Heart left ventricle (tissue), 16 donors: ENCODE results near the gene JOSD1. TPM values are rescaled to one million over a fixed set of nuclear protein-coding genes. Genes with fewer than 3 reads are reported as not detected.
A peak's percentile ranks its signal among the peaks of the same experiment; 100 is the strongest.

Experiments used
- ATAC-seq, 4 donors: fragments of 200-7000 bp; cut with Tn5 transposase; one replicate each; pipeline ENCODE4 v1.9.1; 2020 to 2022; ENCODE audit warnings: moderate library complexity in 4 of 4, mild to moderate bottlenecking in 3 of 4, moderate number of reproducible peaks in 1 of 4
- DNase-seq, 5 donors: peaks; one replicate each; pipeline ENCODE4 v3.0.0-alpha.2; 2020
- H3K27ac ChIP-seq, 12 donors: fragments of 200-600 bp; sonication (generic) in 4 of 12; one replicate each; pipeline versions ENCODE4 v1.5.0 to v1.8.0; 2016 to 2022; ENCODE audit warnings: mild to moderate bottlenecking in 2 of 12
- H3K27me3 ChIP-seq, 9 donors: fragments of 200-600 bp; sonication (generic) in 2 of 9; one replicate each; pipeline versions ENCODE4 v1.5.1 to v1.8.0; 2016 to 2022; ENCODE audit warnings: mild to moderate bottlenecking in 3 of 9
- H3K36me3 ChIP-seq, 9 donors: fragments of 200-600 bp; sonication (generic) in 2 of 9; one replicate each; pipeline versions ENCODE4 v1.5.0 to v1.8.0; 2018 to 2022; ENCODE audit warnings: mild to moderate bottlenecking in 2 of 9
- H3K4me1 ChIP-seq, 12 donors: fragments of 200-600 bp; sonication (generic) in 4 of 12; one replicate each; pipeline versions ENCODE4 v1.5.0 to v1.8.0; 2016 to 2022; ENCODE audit warnings: mild to moderate bottlenecking in 3 of 12
- H3K4me3 ChIP-seq, 12 donors: fragments of 200-600 bp; sonication (generic) in 4 of 12; one replicate each; pipeline versions ENCODE4 v1.5.0 to v1.8.0; 2017 to 2022; ENCODE audit warnings: mild to moderate bottlenecking in 9 of 12, moderate library complexity in 4 of 12
- H3K9me3 ChIP-seq, 12 donors: fragments of 200-600 bp; sonication (generic) in 4 of 12; one replicate each; pipeline versions ENCODE4 v1.5.0 to v1.8.0; 2016 to 2022; ENCODE audit warnings: mild to moderate bottlenecking in 1 of 12
- CTCF ChIP-seq, 12 donors: fragments of 200-600 bp; sonication (generic) in 4 of 12; IDR thresholded peaks; one replicate each; pipeline versions ENCODE4 v1.5.0 to v1.8.0; 2018 to 2022; ENCODE audit warnings: antibody characterized with exemption in 12 of 12, mild to moderate bottlenecking in 5 of 12
- POLR2A ChIP-seq, 2 donors: fragments of 450-650 bp; IDR thresholded peaks; one replicate each; pipeline ENCODE4 v1.6.1; 2017; ENCODE audit warnings: antibody characterized with exemption in 2 of 2, mild to moderate bottlenecking in 2 of 2, moderate library complexity in 2 of 2
- WGBS, 4 donors: extraction: QIAGEN DNeasy Blood & Tissue Kit in 2 of 4; methylation state at CpG; one replicate each; pipeline versions ENCODE4 v1.1.5 to v1.1.7; 2013 to 2018; 5-methylcytosine and 5-hydroxymethylcytosine counted together
- intact Hi-C, 10 donors: fragments of 100-400 bp; cut with DNase I; formaldehyde crosslinking; loops; one replicate each; pipeline versions ENCODE4 v1.11.1 to v1.14.2; 2022
- polyA plus RNA-seq, 2 donors: library from polyadenylated mRNA; stranded (reverse); fragments of 200-250 nt; gene quantifications; one replicate each; pipeline ENCODE4 v1.2.3, GENCODE V29; 2013
- total RNA-seq, 9 donors: library from RNA; depleted of rRNA in 2 of 9; stranded (reverse); fragments of >200 nt in 2 of 9; fragmentation: NEBNext Ultra II Directional in 3 of 9; extraction: Animal tissue kit (Norgen Biotek cat#: 25700) in 3 of 9; gene quantifications; one replicate each; pipeline versions ENCODE4 v1.1.0 to v1.2.4, GENCODE V29; 2016 to 2023
- donor health status: ischemic (EF 13 %, LVEDD 7.1; RV severe dilation, severe dysfunction).
- donor health status: healthy with polysubstance abuse.
- donor health status: DM: no; HTN: yes; CAD: no.
- donor health status: DM: no; HTN: no; CAD: no.
- donor health status: ischemic (EF 25% LVEDD 6.9; RV normal size, moderate dysfunction).
- donor health status: ischemic (EF 25% LVEDD 5.7; RV mildly dilated, moderate dysfunction).
- donor health status: healthy.
- donor health status: DM: yes; HTN: yes; CAD: no.
- donor health status: ischemic (EF 35%, LVEDD 5.7; RV mildly dilated, moderate dysfunction).
- donor health status: nonischemic (EF 11% LVEDD 7.7; RV severe dilation, severe dysfunction).
- donor health status: DM: yes; HTN: yes; CAD: no.
- donor health status: PGD.
- donor health status: ischemic (EF 29% LVEDD 5.4; RV normal size, mild dysfunction).
- donor health status: nonischemic (EF 23%, LVEDD 6.1; RV moderate dilation, normal function).

Gene JOSD1
- total and polyA plus RNA-seq, 11 donors: 7.8 to 34.0 (median 22.8) TPM

GRCh38 chr22:38684895-38685294, 15.8 kb downstream of the JOSD1 start:
- no peaks in the 10 kb centered on the region for H3K27me3 ChIP-seq
- ATAC-seq (no peak), DNase-seq (no peak)
- no peaks in the 10 kb centered on the region for H3K9me3 ChIP-seq
- intact Hi-C loops: loop anchor here in 3 of 10 donors (5.0 to 10.0 kb wide), 3 partner anchors 178 to 633 kb away; partner anchors contain the start of gene DDX17 (in 3 of the 3)
- H3K27ac ChIP-seq: no peak overlapping the region
- TF ChIP-seq POLR2A (IDR thresholded peaks at IDR 0.05) (no peak), CTCF (IDR thresholded peaks at IDR 0.05) (no peak)
- peaks cover 0 to 17% (median 8%) of the 10 kb centered on the region in 12 donors for H3K4me1 ChIP-seq
- H3K4me3 ChIP-seq: no peak overlapping the region
- 89 to 95% (median 92%) methylated on average over 9 of the region's 9 CpGs for WGBS, 4 donors
- peaks cover 9 to 68% (median 64%) of the 10 kb centered on the region in 9 donors for H3K36me3 ChIP-seq

- ATAC-seq (peak; percentile 96 to 99 (median 99)), DNase-seq (peak; percentile 88 to 94 (median 92))
- H3K36me3 ChIP-seq: peaks cover 2 to 37% (median 36%) of the 10 kb centered on the region in 9 donors
- TF ChIP-seq POLR2A (IDR thresholded peaks at IDR 0.05): peak in 1 of 2 donors; percentile 47
- TF ChIP-seq CTCF (IDR thresholded peaks at IDR 0.05): peak; percentile 24 to 91 (median 64)
- peak within 1 kb of the TSS in 11 of 12 donors; percentile 53 to 88 (median 79) for H3K27ac ChIP-seq
- WGBS, 4 donors: 1% methylated on average over 25 to 60 of the region's 60 CpGs
- intact Hi-C loops: loop anchor here in 4 of 10 donors (2.0 to 10.0 kb wide), 5 partner anchors 15 to 629 kb away; partner anchors contain the start of genes DDX17 (in 3 of the 4) and JOSD1 (in 1 of the 4)
- H3K4me3 ChIP-seq: peak within 1 kb of the TSS; percentile 72 to 100 (median 92)
- H3K4me1 ChIP-seq: peaks cover 0 to 17% (median 8%) of the 10 kb centered on the region in 12 donors
- no peaks in the 10 kb centered on the region for H3K9me3 ChIP-seq
- H3K27me3 ChIP-seq: no peaks in the 10 kb centered on the region
Measured at GRCh38 chr22:38681582-38682335, 19.0 kb downstream of the JOSD1 start, which contains the start of gene TOMM22. TOMM22 (plus strand) TSS chr22:38681957; CDS start chr22:38681979, 22 bp downstream.

DNA sequence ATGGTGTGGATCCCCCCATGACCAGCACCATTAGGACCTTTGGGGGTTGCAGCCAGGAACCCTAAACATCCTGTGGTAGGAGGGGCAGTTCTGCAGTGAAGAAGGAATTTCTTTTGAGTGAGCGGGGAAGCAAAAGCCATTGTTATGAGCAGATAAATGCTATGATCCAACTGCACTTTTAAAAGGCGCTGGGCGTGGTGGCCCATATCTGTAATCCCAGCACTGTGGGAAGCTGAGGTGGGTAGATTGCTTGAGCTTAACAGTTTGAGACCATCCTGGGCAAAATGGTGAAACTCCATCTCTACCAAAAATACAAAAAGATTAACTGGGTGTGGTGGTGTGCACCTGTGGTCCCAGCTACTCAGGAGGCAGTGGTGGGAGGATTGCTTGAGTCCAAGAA, 24.9 kb downstream of the JOSD1 start:
- Histone ChIP-seq H3K27ac (no peak overlapping the region), H3K4me1 (no peaks in the 10 kb centered on the region), H3K4me3 (no peak overlapping the region), H3K27me3 (no peaks in the 10 kb centered on the region), H3K36me3 (peaks cover 0 to 37% (median 28%) of the 10 kb centered on the region in 9 donors), H3K9me3 (no peaks in the 10 kb centered on the region)
- intact Hi-C loops: loop anchor here in 2 of 10 donors (10.0 kb wide), 2 partner anchors 611 to 621 kb away; partner anchors contain the start of gene PICK1 (in 1 of the 2)
- no peak for DNase-seq
- TF ChIP-seq CTCF (IDR thresholded peaks at IDR 0.05) (no peak), POLR2A (IDR thresholded peaks at IDR 0.05) (no peak)
- 90 to 96% (median 93%) methylated on average over 3 of the region's 3 CpGs for WGBS, 4 donors
- ATAC-seq: no peak

GRCh38 chr22:38674888-38675287, 25.9 kb downstream of the JOSD1 start:
- 59 to 86% (median 71%) methylated on average over 5 of the region's 5 CpGs for WGBS, 4 donors
- no peak overlapping the region for H3K4me3 ChIP-seq
- intact Hi-C loops: loop anchor here in 2 of 10 donors (10.0 kb wide), 2 partner anchors 610 to 620 kb away; partner anchors contain the start of gene PICK1 (in 1 of the 2)
- no peaks in the 10 kb centered on the region for H3K4me1 ChIP-seq
- ATAC-seq (peak; percentile 18 to 53 (median 32)), DNase-seq (no peak)
- H3K27ac ChIP-seq: peak overlapping the region in 1 of 12 donors; percentile 25
- peaks cover 0 to 45% (median 30%) of the 10 kb centered on the region in 9 donors for H3K36me3 ChIP-seq
- TF ChIP-seq CTCF (IDR thresholded peaks at IDR 0.05) (no peak), POLR2A (IDR thresholded peaks at IDR 0.05) (no peak)
- no peaks in the 10 kb centered on the region for H3K9me3 ChIP-seq
- no peaks in the 10 kb centered on the region for H3K27me3 ChIP-seq
